HG02981 (cell line): ENCODE results near the gene TTBK1.

ENCODE experiments used
- ATAC-seq: cut with Tn5 transposase; IDR thresholded peaks from one replicate; pipeline ENCODE4 v1.9.1; 2021; ENCODE audit warnings: mild to moderate bottlenecking, moderate library complexity; ENCODE audit not compliant: unreplicated experiment

Gene TTBK1

GRCh38 chr6:43254138-43254817, 11.0 kb downstream of the TTBK1 start:
- ATAC-seq, result no peak

GRCh38 chr6:43254846-43255245, 11.6 kb downstream of the TTBK1 start:
- ATAC-seq, result no peak

- ATAC-seq, result no peak
Measured at GRCh38 chr6:43255408-43256054, 12.2 kb downstream of the TTBK1 start.

GRCh38 chr6:43256670-43257366, 13.5 kb downstream of the TTBK1 start:
- ATAC-seq, result no peak

GRCh38 chr6:43257367-43258145, 14.3 kb downstream of the TTBK1 start:
- ATAC-seq, result no peak

- no peak for ATAC-seq
Measured at GRCh38 chr6:43258180-43258579, 14.9 kb downstream of the TTBK1 start.

- ATAC-seq, result no peak
Measured at GRCh38 chr6:43258807-43259686, 15.8 kb downstream of the TTBK1 start.

GRCh38 chr6:43260791-43261190, 17.5 kb downstream of the TTBK1 start:
- no peak for ATAC-seq

- no peak for ATAC-seq
Measured at GRCh38 chr6:43261198-43261597, 17.9 kb downstream of the TTBK1 start.

GRCh38 chr6:43262000-43262779, 18.9 kb downstream of the TTBK1 start:
- ATAC-seq, result no peak

- ATAC-seq, result no peak
Measured at GRCh38 chr6:43262780-43263313, 19.6 kb downstream of the TTBK1 start.

- ATAC-seq, result peak; percentile 78
Measured at GRCh38 chr6:43263314-43264178, 20.3 kb downstream of the TTBK1 start.

- ATAC-seq, result no peak
Measured at GRCh38 chr6:43264599-43265145, 21.4 kb downstream of the TTBK1 start.

GRCh38 chr6:43265564-43265963, 22.3 kb downstream of the TTBK1 start:
- ATAC-seq, result no peak

GRCh38 chr6:43267619-43268354, 24.5 kb downstream of the TTBK1 start:
- no peak for ATAC-seq

- ATAC-seq, result no peak
Measured at GRCh38 chr6:43268355-43268700, 25.0 kb downstream of the TTBK1 start.

GRCh38 chr6:43268782-43269272, 25.5 kb downstream of the TTBK1 start:
- no peak for ATAC-seq
